Uterus (tissue), 4 donors: Measurements from ENCODE around the gene SMARCA5. TPM values are rescaled to one million over a fixed set of nuclear protein-coding genes. Genes with fewer than 3 reads are reported as not detected.

Experiments used
- DNase-seq, 2 donors: peaks; one replicate each; pipeline ENCODE4 v3.0.0-alpha.2; 2019 to 2020
- H3K27ac ChIP-seq, 2 donors: fragments of 200-600 bp; sonication (generic); 1 replicate in 1 of 2; 2 replicates in 1 of 2; pipeline ENCODE4 v1.5.1; 2016 to 2018
- H3K27me3 ChIP-seq, 2 donors: fragments of 200-600 bp; sonication (generic); one replicate each; pipeline ENCODE4 v1.5.1; 2018 to 2019; ENCODE audit warnings: control low read depth in 1 of 2
- H3K36me3 ChIP-seq, 2 donors: fragments of 200-600 bp; sonication (generic); one replicate each; pipeline ENCODE4 v1.5.1; 2019; ENCODE audit warnings: control low read depth in 1 of 2
- H3K4me1 ChIP-seq, 2 donors: fragments of 200-600 bp; sonication (generic); one replicate each; pipeline ENCODE4 v1.5.1; 2018 to 2019; ENCODE audit warnings: control low read depth in 1 of 2
- H3K4me3 ChIP-seq, 2 donors: fragments of 200-600 bp; sonication (generic); 1 replicate in 1 of 2; 2 replicates in 1 of 2; pipeline ENCODE4 v1.5.1; 2018 to 2019; ENCODE audit warnings: mild to moderate bottlenecking in 1 of 2
- H3K9me3 ChIP-seq, 2 donors: fragments of 200-600 bp; sonication (generic); one replicate each; pipeline ENCODE4 v1.5.1; 2019; ENCODE audit warnings: control low read depth in 1 of 2
- POLR2A ChIP-seq, 2 donors: fragments of 450-650 bp; IDR thresholded peaks; one replicate each; pipeline ENCODE4 v1.6.1; 2016; ENCODE audit warnings: antibody characterized with exemption in 2 of 2, mild to moderate bottlenecking in 1 of 2, moderate library complexity in 1 of 2
- intact Hi-C: fragments of 100-400 bp; cut with DNase I; formaldehyde crosslinking; loops from one replicate; pipeline ENCODE4 v1.15.1; 2023; ENCODE audit warnings: low total_unique reads
- total RNA-seq, 4 donors: library from RNA; depleted of rRNA in 3 of 4; stranded (reverse); fragments of >200 nt in 3 of 4; gene quantifications; one replicate each; pipeline versions ENCODE4 v1.1.0 to v1.2.4, GENCODE V29; 2014 to 2023
- TF ChIP-seq, protein P1 (sequence below), 4 experiments: fragments of 200-600 bp in 2 of 4; fragments of 450-650 bp in 2 of 4; sonication (generic) in 2 of 4; IDR thresholded peaks; one replicate each; pipeline ENCODE4 v1.5.1; 2016 to 2019; ENCODE audit warnings: antibody characterized with exemption in 4 of 4, mild to moderate bottlenecking in 2 of 4, moderate library complexity in 1 of 4
- donor health status: DM: yes; HTN: yes; CAD: no.

SMARCA5 gene
- total RNA-seq, 4 donors from 2014 or later, result 25.6 to 87.1 (median 63.9) TPM

DNA sequence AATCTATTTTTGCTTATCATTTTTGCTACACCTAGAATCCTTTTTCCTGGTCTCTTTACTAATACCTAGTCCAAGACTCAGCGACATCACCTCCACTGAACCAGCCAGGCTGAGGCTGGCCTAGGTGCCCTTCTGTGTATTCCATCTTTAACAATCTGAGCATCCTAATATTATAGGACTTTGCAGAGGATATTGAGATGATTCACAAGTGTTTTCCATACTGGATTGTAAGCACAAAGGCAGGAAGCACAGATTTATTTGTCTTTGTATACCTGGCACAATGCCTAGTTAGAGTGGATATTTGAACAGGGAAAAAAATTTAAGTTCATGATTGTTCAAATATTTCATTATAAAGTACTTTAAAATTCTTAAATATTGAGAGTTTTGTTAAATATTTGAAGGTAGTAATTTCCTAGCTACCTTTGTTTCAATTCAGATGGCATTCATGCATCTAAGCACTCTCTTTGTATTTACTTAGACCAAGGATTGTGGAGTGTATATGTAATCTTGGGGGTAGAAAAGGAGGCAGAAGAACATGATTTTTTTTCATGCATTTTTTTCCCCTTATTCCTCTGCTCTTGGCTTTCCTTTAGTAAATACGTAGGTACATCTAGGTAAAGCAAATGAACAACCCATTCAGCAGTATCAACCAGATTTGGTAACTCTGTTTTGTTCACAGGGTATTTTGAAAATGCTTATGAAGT lies 18.4 kb downstream of the SMARCA5 start:
- intact Hi-C loops, result no loop called here
- Histone ChIP-seq H3K27me3 (no peaks in the 10 kb centered on the region), H3K9me3 (no peaks in the 10 kb centered on the region), H3K4me3 (no peak overlapping the region), H3K27ac (no peak overlapping the region), H3K36me3 (no peaks in the 10 kb centered on the region), H3K4me1 (no peaks in the 10 kb centered on the region)
- TF ChIP-seq POLR2A (IDR thresholded peaks at IDR 0.05), result no peak
- TF ChIP-seq, protein P1, sequence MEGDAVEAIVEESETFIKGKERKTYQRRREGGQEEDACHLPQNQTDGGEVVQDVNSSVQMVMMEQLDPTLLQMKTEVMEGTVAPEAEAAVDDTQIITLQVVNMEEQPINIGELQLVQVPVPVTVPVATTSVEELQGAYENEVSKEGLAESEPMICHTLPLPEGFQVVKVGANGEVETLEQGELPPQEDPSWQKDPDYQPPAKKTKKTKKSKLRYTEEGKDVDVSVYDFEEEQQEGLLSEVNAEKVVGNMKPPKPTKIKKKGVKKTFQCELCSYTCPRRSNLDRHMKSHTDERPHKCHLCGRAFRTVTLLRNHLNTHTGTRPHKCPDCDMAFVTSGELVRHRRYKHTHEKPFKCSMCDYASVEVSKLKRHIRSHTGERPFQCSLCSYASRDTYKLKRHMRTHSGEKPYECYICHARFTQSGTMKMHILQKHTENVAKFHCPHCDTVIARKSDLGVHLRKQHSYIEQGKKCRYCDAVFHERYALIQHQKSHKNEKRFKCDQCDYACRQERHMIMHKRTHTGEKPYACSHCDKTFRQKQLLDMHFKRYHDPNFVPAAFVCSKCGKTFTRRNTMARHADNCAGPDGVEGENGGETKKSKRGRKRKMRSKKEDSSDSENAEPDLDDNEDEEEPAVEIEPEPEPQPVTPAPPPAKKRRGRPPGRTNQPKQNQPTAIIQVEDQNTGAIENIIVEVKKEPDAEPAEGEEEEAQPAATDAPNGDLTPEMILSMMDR (IDR thresholded peaks at IDR 0.05), result no peak
- no peak for DNase-seq

DNA sequence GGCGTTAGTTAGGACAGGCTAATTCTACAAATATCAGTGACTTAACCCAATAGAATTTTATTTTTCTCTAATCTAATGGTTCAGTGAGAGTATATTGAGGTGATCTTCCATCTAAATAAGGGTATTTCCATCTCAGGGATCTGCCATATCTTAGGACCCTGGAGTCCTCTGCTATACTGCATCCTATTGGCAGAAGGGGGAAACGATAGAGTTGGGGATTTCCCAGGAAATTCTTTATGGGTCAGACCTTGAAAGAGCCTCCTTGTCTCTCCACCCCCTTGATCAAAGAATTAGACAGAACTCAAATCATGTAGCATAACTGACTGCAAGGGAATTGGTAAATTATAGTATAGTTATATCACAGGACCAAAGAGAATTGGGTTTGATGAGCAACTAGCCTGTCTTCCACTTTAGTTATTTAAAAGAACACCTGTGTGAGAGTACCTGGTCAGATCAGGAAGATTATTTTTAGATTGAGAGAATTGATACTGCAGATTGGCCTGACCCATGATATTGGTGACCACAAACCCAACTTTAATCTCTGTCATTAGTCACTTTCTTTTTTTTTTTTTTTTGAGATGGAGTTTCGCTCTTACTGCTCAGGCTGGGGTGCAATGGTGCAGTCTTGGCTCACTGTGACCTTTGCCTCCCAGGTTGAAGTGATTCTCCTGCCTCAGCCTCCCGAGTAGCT lies 25.6 kb downstream of the SMARCA5 start:
- intact Hi-C loops, result no loop called here

DNA sequence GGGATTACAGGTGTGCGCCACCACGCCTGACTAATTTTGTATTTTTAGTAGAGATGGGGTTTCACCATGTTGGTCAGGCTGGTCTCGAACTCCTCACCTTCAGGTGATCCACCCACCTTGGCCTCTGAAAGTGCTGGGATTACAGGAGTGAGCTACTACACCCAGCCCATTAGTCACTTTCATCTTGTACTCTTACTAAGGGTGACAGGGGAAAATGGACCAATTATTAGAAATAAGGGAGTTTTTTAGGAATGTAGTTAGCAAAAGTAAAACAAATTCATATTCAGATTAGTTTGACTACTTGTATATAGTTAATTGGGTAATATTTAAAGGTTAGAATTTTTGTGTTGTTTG lies 26.1 kb downstream of the SMARCA5 start:
- TF ChIP-seq POLR2A (IDR thresholded peaks at IDR 0.05), result no peak
- TF ChIP-seq, protein P1 (IDR thresholded peaks at IDR 0.05), result no peak
- Histone ChIP-seq H3K36me3 (no peaks in the 10 kb centered on the region), H3K4me3 (no peak overlapping the region), H3K27ac (no peak overlapping the region), H3K4me1 (no peaks in the 10 kb centered on the region), H3K27me3 (no peaks in the 10 kb centered on the region), H3K9me3 (no peaks in the 10 kb centered on the region)
- intact Hi-C loops, result no loop called here
- DNase-seq, result no peak

More for the DNA sequence above, 25.6 kb downstream of the SMARCA5 start:
- Histone ChIP-seq H3K27me3 (no peaks in the 10 kb centered on the region), H3K9me3 (no peaks in the 10 kb centered on the region), H3K4me1 (no peaks in the 10 kb centered on the region), H3K4me3 (no peak overlapping the region), H3K36me3 (no peaks in the 10 kb centered on the region), H3K27ac (no peak overlapping the region)
- no peak for TF ChIP-seq POLR2A (IDR thresholded peaks at IDR 0.05)
- TF ChIP-seq, protein P1 (IDR thresholded peaks at IDR 0.05), result no peak
- DNase-seq, result no peak

DNA sequence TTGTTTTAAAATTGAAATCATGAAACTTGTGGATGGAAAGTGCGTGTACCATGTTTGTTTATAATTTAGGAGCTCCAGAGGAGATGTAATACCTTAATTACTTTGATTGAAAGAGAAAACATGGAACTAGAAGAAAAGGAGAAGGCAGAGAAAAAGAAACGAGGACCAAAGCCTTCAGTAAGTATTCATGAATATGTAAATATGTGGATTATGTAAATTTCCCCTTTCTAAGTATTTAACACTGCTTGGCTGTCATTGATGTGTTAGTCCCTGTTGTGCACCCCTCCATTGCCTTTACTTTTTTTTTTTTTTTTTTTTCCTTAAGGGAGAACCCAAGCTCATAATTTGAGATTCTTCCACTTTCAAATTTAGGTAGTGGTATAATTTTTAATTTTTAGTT lies 36.4 kb downstream of the SMARCA5 start:
- Histone ChIP-seq H3K27ac (no peak overlapping the region), H3K9me3 (no peaks in the 10 kb centered on the region), H3K36me3 (no peaks in the 10 kb centered on the region), H3K27me3 (no peaks in the 10 kb centered on the region), H3K4me3 (no peak overlapping the region), H3K4me1 (no peaks in the 10 kb centered on the region)
- DNase-seq, result no peak
- TF ChIP-seq, protein P1 (IDR thresholded peaks at IDR 0.05), result no peak
- intact Hi-C loops, result no loop called here
